C4-2B (cell line): ENCODE results near the gene CD38.

Source experiments
- ZFX ChIP-seq: fragments of 450-650 bp; IDR thresholded peaks from 2 replicates; pipeline ENCODE4 v1.6.1; 2017
- TF ChIP-seq, protein P1 (sequence below): fragments of 450-650 bp; conservative IDR thresholded peaks from 2 replicates; pipeline ENCODE4 v1.5.1; 2017; ENCODE audit warnings: mild to moderate bottlenecking

DNA sequence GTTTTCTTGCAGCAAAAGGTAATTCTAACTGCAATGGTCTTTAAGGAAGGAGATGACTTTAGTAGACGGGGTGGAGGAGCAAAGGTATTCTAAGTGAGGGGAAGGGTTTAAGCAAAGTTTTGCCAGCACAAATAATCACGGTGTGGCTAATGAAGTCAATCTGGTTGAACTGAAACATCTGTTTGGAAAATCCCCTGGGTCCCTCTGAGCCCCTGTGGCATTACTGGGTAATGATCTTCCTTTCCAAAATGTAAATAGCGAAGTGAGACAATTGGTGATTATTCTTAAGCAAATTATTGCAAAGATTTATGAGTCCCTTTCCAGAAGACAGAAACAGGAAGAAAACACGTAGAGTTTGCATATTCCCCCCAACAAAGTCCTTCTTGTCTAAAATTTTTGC lies 113.2 kb downstream of the CD38 start:
- TF ChIP-seq, protein P1, sequence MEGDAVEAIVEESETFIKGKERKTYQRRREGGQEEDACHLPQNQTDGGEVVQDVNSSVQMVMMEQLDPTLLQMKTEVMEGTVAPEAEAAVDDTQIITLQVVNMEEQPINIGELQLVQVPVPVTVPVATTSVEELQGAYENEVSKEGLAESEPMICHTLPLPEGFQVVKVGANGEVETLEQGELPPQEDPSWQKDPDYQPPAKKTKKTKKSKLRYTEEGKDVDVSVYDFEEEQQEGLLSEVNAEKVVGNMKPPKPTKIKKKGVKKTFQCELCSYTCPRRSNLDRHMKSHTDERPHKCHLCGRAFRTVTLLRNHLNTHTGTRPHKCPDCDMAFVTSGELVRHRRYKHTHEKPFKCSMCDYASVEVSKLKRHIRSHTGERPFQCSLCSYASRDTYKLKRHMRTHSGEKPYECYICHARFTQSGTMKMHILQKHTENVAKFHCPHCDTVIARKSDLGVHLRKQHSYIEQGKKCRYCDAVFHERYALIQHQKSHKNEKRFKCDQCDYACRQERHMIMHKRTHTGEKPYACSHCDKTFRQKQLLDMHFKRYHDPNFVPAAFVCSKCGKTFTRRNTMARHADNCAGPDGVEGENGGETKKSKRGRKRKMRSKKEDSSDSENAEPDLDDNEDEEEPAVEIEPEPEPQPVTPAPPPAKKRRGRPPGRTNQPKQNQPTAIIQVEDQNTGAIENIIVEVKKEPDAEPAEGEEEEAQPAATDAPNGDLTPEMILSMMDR = no peak
- no peak for TF ChIP-seq ZFX
